DND-41 (cell line): Measurements from ENCODE around the gene LALBA.

ENCODE experiments used
- ATAC-seq: fragments of 200-7000 bp; cut with Tn5 transposase; 3 replicates; pipeline ENCODE4 v1.9.1; 2021; ENCODE audit warnings: low read depth; ENCODE audit not compliant: insufficient read depth
- DNase-seq: peaks from one replicate; pipeline ENCODE4 v3.0.0-alpha.2; 2020
- H2AFZ ChIP-seq: 2 replicates; pipeline ENCODE4 v1.6.0; 2012; ENCODE audit warnings: low read depth, low read length
- H3K27ac ChIP-seq: 2 replicates; pipeline ENCODE4 v1.5.1; 2012; ENCODE audit warnings: low read length, inconsistent platforms
- H3K27me3 ChIP-seq: fragments of 200-600 bp; sonication (generic); 2 replicates; pipeline ENCODE4 v1.6.0; 2012; ENCODE audit warnings: low read length, mild to moderate bottlenecking, inconsistent platforms; ENCODE audit not compliant: insufficient read depth, poor library complexity
- H3K36me3 ChIP-seq: 2 replicates; pipeline ENCODE4 v1.5.1; 2012; ENCODE audit warnings: low read length, inconsistent platforms; ENCODE audit not compliant: insufficient read depth
- H3K4me1 ChIP-seq: 2 replicates; pipeline ENCODE4 v1.5.1; 2012; ENCODE audit warnings: mild to moderate bottlenecking, low read length; ENCODE audit not compliant: insufficient read depth
- H3K4me2 ChIP-seq: 2 replicates; pipeline ENCODE4 v1.6.0; 2012; ENCODE audit warnings: mild to moderate bottlenecking, moderate library complexity, low read length, inconsistent platforms; ENCODE audit not compliant: insufficient read depth
- H3K4me3 ChIP-seq, 2 experiments: fragments of 200-600 bp in 1 of 2; shearing (Covaris generic) in 1 of 2; 2 replicates each; pipeline ENCODE4 v1.5.1; 2012 to 2016; ENCODE audit warnings: inconsistent platforms in 2 of 2, low read length in 2 of 2, mild to moderate bottlenecking in 2 of 2, low read depth in 1 of 2, moderate library complexity in 1 of 2
- H3K79me2 ChIP-seq: 2 replicates; pipeline ENCODE4 v1.6.0; 2012; ENCODE audit warnings: low read length, inconsistent platforms; ENCODE audit not compliant: insufficient read depth
- H3K9ac ChIP-seq: 2 replicates; pipeline ENCODE4 v1.6.0; 2012; ENCODE audit warnings: low read depth, mild to moderate bottlenecking, inconsistent platforms, low read length, moderate library complexity
- H3K9me3 ChIP-seq: 2 replicates; pipeline ENCODE4 v1.5.1; 2012; ENCODE audit warnings: low read length, moderate library complexity, mild to moderate bottlenecking, inconsistent platforms; ENCODE audit not compliant: insufficient read depth, severe bottlenecking
- H4K20me1 ChIP-seq: 2 replicates; pipeline ENCODE4 v1.6.0; 2012; ENCODE audit warnings: low read length; ENCODE audit not compliant: insufficient read depth
- EZH2 ChIP-seq: IDR thresholded peaks from 3 replicates; pipeline ENCODE4 v1.6.1; 2012; ENCODE audit warnings: borderline replicate concordance, low read depth, mild to moderate bottlenecking, moderate library complexity, low read length, inconsistent platforms; ENCODE audit not compliant: severe bottlenecking
- TF ChIP-seq, protein P1 (sequence below): IDR thresholded peaks from 2 replicates; pipeline ENCODE4 v1.5.1; 2012; ENCODE audit warnings: borderline replicate concordance, low read length, moderate library complexity, mild to moderate bottlenecking; ENCODE audit not compliant: poor library complexity, severe bottlenecking; ENCODE audit errors: extremely low read depth

Gene LALBA

DNA sequence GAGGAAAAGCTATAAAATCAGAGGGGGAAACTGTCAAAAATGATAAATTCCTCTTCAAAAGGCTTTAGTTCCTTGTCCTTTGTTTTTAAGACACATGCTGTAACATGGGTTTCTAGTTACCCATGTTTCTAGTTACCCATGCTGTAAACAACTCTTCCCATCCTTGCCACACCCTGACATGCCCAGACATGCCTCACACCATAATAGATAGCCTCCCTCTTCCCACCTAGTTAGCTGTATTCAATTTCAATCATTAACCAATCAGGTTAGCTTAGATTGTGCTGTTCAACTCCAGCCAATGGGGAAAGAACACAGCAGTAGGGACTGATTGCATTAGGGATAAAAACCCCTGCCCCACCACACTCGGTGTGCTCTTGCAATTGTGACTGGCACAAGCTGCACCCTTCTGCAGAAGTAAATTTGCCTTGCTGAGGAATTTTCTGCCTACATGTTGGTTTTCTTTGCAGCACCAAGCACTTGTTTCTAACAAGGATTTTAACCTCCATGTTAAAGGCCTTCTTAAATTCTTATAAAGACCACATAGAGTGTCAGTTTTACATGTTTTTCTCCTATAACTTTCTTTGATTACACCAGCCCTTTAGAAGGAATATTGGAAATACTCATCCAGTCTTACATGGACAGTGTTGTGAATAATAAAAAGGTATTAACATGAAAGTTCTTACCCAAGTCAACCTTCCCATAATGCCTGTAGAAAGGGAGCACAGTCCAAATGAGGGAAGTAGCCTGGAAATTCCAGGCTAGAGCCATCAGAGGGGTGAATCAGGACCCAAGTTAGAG lies 32.5 kb upstream of the LALBA start:
- Histone ChIP-seq H3K4me1 (no peaks in the 10 kb centered on the region), H3K27me3 (no peaks in the 10 kb centered on the region), H4K20me1 (no peaks in the 10 kb centered on the region), H3K9me3 (peaks cover 8% of the 10 kb centered on the region), H2AFZ (no peak overlapping the region), H3K36me3 (no peaks in the 10 kb centered on the region), H3K79me2 (no peaks in the 10 kb centered on the region), H3K4me3 (no peak overlapping the region), H3K27ac (no peak overlapping the region), H3K4me2 (no peak overlapping the region), H3K9ac (no peak overlapping the region)
- TF ChIP-seq, protein P1, sequence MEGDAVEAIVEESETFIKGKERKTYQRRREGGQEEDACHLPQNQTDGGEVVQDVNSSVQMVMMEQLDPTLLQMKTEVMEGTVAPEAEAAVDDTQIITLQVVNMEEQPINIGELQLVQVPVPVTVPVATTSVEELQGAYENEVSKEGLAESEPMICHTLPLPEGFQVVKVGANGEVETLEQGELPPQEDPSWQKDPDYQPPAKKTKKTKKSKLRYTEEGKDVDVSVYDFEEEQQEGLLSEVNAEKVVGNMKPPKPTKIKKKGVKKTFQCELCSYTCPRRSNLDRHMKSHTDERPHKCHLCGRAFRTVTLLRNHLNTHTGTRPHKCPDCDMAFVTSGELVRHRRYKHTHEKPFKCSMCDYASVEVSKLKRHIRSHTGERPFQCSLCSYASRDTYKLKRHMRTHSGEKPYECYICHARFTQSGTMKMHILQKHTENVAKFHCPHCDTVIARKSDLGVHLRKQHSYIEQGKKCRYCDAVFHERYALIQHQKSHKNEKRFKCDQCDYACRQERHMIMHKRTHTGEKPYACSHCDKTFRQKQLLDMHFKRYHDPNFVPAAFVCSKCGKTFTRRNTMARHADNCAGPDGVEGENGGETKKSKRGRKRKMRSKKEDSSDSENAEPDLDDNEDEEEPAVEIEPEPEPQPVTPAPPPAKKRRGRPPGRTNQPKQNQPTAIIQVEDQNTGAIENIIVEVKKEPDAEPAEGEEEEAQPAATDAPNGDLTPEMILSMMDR: no peak
- TF ChIP-seq EZH2: no peak
- ATAC-seq: no peak
- DNase-seq: no peak

DNA sequence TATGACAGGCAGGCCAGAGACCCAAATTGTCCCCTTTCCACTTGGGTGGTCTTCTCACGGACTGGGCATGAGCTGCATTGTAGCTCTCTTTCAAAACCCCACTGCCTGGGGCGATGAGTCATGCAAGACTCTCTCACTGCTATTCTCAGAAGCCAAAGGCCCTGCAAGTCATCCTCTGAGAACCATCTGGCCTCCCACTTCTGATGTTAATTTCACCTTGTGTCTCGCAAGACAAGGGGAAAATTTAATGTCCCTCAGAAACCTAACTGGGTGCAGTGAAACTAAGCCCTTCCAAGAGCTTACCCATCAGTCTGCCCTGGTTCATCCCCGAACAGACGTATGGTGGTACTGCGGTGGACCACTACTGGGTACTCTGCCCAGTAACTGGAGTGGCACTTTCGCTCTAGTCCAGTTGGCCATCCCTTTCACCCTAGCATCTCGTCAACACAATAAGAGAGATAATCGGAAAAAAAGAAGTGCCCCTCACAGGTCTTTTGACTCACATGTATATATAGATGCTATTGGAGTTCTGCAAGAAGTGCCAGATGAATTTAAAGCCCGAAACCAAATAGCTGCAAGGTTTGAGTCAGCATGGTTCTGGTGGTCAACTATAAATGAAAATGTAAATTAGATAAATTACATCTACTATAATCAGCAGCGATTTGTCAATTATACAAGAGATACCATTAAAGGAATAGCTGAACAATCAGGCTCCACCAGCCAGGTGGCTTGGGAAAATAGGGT lies 31.3 kb upstream of the LALBA start:
- Histone ChIP-seq H3K27me3 (no peaks in the 10 kb centered on the region), H3K27ac (no peak overlapping the region), H3K9me3 (peaks cover 8% of the 10 kb centered on the region), H3K36me3 (no peaks in the 10 kb centered on the region), H3K4me2 (no peak overlapping the region), H4K20me1 (no peaks in the 10 kb centered on the region), H3K4me1 (no peaks in the 10 kb centered on the region), H3K4me3 (no peak overlapping the region), H3K9ac (no peak overlapping the region), H2AFZ (no peak overlapping the region), H3K79me2 (no peaks in the 10 kb centered on the region)
- no peak for DNase-seq
- no peak for ATAC-seq
- TF ChIP-seq, protein P1: no peak
- no peak for TF ChIP-seq EZH2

DNA sequence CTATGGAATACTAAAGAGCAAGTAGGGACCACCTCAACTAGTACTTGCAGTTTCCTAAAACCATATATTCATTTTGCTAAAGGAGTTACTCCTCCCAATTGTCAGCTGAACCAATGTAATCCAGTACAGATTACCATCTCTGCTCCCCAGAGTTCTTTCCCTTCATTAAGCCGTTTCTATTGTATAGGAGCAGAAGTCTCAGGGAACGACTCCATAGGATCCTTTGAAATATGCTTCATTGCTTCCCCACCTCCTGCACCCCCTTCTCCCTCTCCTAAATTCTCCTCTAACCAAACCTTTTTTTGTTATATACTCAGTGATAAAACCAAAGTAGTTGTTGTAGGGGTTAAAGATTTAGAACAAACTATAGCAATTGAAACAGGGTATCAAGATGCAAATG lies 30.7 kb upstream of the LALBA start:
- Histone ChIP-seq H3K9ac (no peak overlapping the region), H3K36me3 (no peaks in the 10 kb centered on the region), H3K9me3 (peaks cover 7% of the 10 kb centered on the region), H3K79me2 (no peaks in the 10 kb centered on the region), H3K27me3 (no peaks in the 10 kb centered on the region), H4K20me1 (no peaks in the 10 kb centered on the region), H3K4me2 (no peak overlapping the region), H3K4me3 (no peak overlapping the region), H3K4me1 (no peaks in the 10 kb centered on the region), H3K27ac (no peak overlapping the region), H2AFZ (no peak overlapping the region)
- DNase-seq: no peak
- ATAC-seq: no peak
- TF ChIP-seq, protein P1: no peak
- TF ChIP-seq EZH2: no peak
